HepG2 (cell line): Measurements from ENCODE around the gene CISD2. TPM values are rescaled to one million over a fixed set of nuclear protein-coding genes. Genes with fewer than 3 reads are reported as not detected.

Experiments
- ATAC-seq: fragments of 200-7000 bp; cut with Tn5 transposase; 3 replicates; pipeline ENCODE4 v1.9.1; 2020; ENCODE audit warnings: mild to moderate bottlenecking, moderate library complexity
- BruUV-seq: library from RNA; stranded (reverse); fragments of 400-500 nt; replicated peaks from 2 replicates; lab custom pipeline; 2021; lab: Mats Ljungman, UMichigan
- CTCF ChIA-PET: fragments of 300-600 bp; formaldehyde crosslinking; extraction: SDS; loops from one replicate; lab custom pipeline; 2021; ENCODE audit warnings: low total read pairs, inconsistent platforms, low intra/inter-chr PET ratio; lab: Yijun Ruan, JAX
- POLR2A ChIA-PET: fragments of 350-600 bp; sonication (Branson Sonifier 250); formaldehyde crosslinking; loops from one replicate; lab custom pipeline; 2020; ENCODE audit warnings: antibody characterized with exemption, inconsistent platforms; lab: Yijun Ruan, JAX
- DNase-seq: peaks from one replicate; pipeline ENCODE4 v3.0.0-alpha.2; 2015; ENCODE audit warnings: low spot score
- FAIRE-seq: peaks from 3 replicates; lab custom pipeline; 2011; peaks lifted over from hg19 to GRCh38; lab: Jason Lieb, UNC
- H2AFZ ChIP-seq: one replicate; pipeline ENCODE4 v1.6.1; 2011; ENCODE audit warnings: low read length, inconsistent platforms
- H3K27ac ChIP-seq: fragments of 300-600 bp; 3 replicates; pipeline ENCODE4 v1.8.0; 2011; ENCODE audit warnings: mixed run types, mild to moderate bottlenecking, mixed read lengths, low read length, inconsistent platforms; ENCODE audit not compliant: insufficient read depth; ENCODE audit errors: extremely low read length
- H3K27me3 ChIP-seq, 2 experiments: fragments of 200-600 bp in 1 of 2; 2 replicates in 1 of 2; 3 replicates in 1 of 2; pipeline versions ENCODE4 v1.6.0 to v1.8.0; 2011; ENCODE audit warnings: low read length in 2 of 2, mild to moderate bottlenecking in 2 of 2, moderate library complexity in 2 of 2, inconsistent platforms in 1 of 2; ENCODE audit not compliant: insufficient read depth in 2 of 2, control insufficient read depth in 1 of 2
- H3K36me3 ChIP-seq, 2 experiments: fragments of 200-600 bp in 1 of 2; replicated peaks in 1 of 2; 2 replicates in 1 of 2; 3 replicates in 1 of 2; pipeline versions ENCODE4 v1.5.1 to v1.8.0; 2011; ENCODE audit warnings: low read length in 2 of 2, inconsistent platforms in 1 of 2; ENCODE audit not compliant: insufficient read depth in 2 of 2, control insufficient read depth in 1 of 2
- H3K4me1 ChIP-seq: 2 replicates; pipeline ENCODE4 v1.5.1; 2012; ENCODE audit warnings: low read length, inconsistent platforms; ENCODE audit not compliant: insufficient read depth
- H3K4me2 ChIP-seq: 2 replicates; pipeline ENCODE4 v1.6.0; 2011; ENCODE audit warnings: low read depth, low read length, inconsistent platforms
- H3K4me3 ChIP-seq, 3 experiments: fragments of 200-600 bp in 1 of 3; sonication (generic), shearing (Covaris generic) in 1 of 3; replicated peaks in 1 of 3; 2 replicates each; pipeline ENCODE4 v1.5.1; 2011 to 2016; ENCODE audit warnings: low read length in 3 of 3, inconsistent platforms in 2 of 3, low read depth in 2 of 3, mild to moderate bottlenecking in 2 of 3, control low read depth in 1 of 3, mixed read lengths in 1 of 3; ENCODE audit not compliant: insufficient read depth in 1 of 3
- H3K79me2 ChIP-seq: one replicate; pipeline ENCODE4 v1.6.1; 2011; ENCODE audit warnings: low read length, inconsistent platforms; ENCODE audit not compliant: insufficient read depth
- H3K9ac ChIP-seq: 2 replicates; pipeline ENCODE4 v1.6.0; 2011; ENCODE audit warnings: mild to moderate bottlenecking, low read depth, low read length, inconsistent platforms; ENCODE audit not compliant: insufficient read depth
- H3K9me3 ChIP-seq: 2 replicates; pipeline ENCODE4 v1.5.1; 2012; ENCODE audit warnings: mild to moderate bottlenecking, low read length
- H4K20me1 ChIP-seq: 2 replicates; pipeline ENCODE4 v1.6.0; 2011; ENCODE audit warnings: inconsistent platforms, mild to moderate bottlenecking, low read length, moderate library complexity; ENCODE audit not compliant: insufficient read depth
- ARNT2 ChIP-seq: sonication (generic); formaldehyde crosslinking; IDR thresholded peaks from 2 replicates; pipeline ENCODE4 v1.8.0; 2022; ENCODE audit warnings: mild to moderate bottlenecking, low read depth, missing genetic modification reagents, moderate library complexity
- EP300 ChIP-seq, 3 experiments: sonication (generic) in 1 of 3; formaldehyde crosslinking in 1 of 3; IDR thresholded peaks; 2 replicates each; pipeline versions ENCODE4 v1.5.1 to v1.6.1; 2011 to 2020; ENCODE audit warnings: low read depth in 2 of 3, low read length in 2 of 3, borderline replicate concordance in 1 of 3, improper control_type of control experiment in 1 of 3, mild to moderate bottlenecking in 1 of 3, missing genetic modification reagents in 1 of 3, moderate library complexity in 1 of 3
- GTF2F1 ChIP-seq: fragments of 150-350 bp; IDR thresholded peaks from 2 replicates; pipeline ENCODE4 v1.6.1; 2014; ENCODE audit warnings: low read length
- KLF11 ChIP-seq: IDR thresholded peaks from 2 replicates; pipeline ENCODE4 v1.6.1; 2016; ENCODE audit warnings: missing compliant biosample characterization
- MEF2D ChIP-seq: sonication (generic); formaldehyde crosslinking; IDR thresholded peaks from 2 replicates; pipeline ENCODE4 v1.5.1; 2020; ENCODE audit warnings: mild to moderate bottlenecking, missing genetic modification reagents
- MXD1 ChIP-seq: sonication (generic); formaldehyde crosslinking; IDR thresholded peaks from 2 replicates; pipeline ENCODE4 v1.4.0; 2020; ENCODE audit warnings: mild to moderate bottlenecking, missing genetic modification reagents
- NFKB2 ChIP-seq: sonication (generic); formaldehyde crosslinking; IDR thresholded peaks from 2 replicates; pipeline ENCODE4 v1.4.0; 2020; ENCODE audit warnings: missing genetic modification reagents, borderline replicate concordance
- PHF21A ChIP-seq: sonication (generic); formaldehyde crosslinking; IDR thresholded peaks from 2 replicates; pipeline ENCODE4 v1.5.0; 2020; ENCODE audit warnings: mild to moderate bottlenecking, missing genetic modification reagents
- PRDM4 ChIP-seq: sonication (generic); formaldehyde crosslinking; IDR thresholded peaks from 2 replicates; pipeline ENCODE4 v1.9.0; 2021; ENCODE audit warnings: missing genetic modification reagents, borderline replicate concordance
- SALL2 ChIP-seq: sonication (generic); formaldehyde crosslinking; IDR thresholded peaks from 2 replicates; pipeline ENCODE4 v1.8.1; 2023; ENCODE audit warnings: mild to moderate bottlenecking, missing genetic modification reagents, inconsistent platforms
- TP53 ChIP-seq: sonication (generic); formaldehyde crosslinking; conservative IDR thresholded peaks from 2 replicates; pipeline ENCODE4 v1.4.0; 2020; ENCODE audit warnings: missing genetic modification reagents
- YEATS4 ChIP-seq: sonication (generic); formaldehyde crosslinking; IDR thresholded peaks from 2 replicates; pipeline ENCODE4 v1.4.0; 2020; ENCODE audit warnings: missing genetic modification reagents, borderline replicate concordance
- ZNF558 ChIP-seq: sonication (generic); formaldehyde crosslinking; IDR thresholded peaks from 2 replicates; pipeline ENCODE4 v1.9.0; 2022; ENCODE audit warnings: mild to moderate bottlenecking, missing genetic modification reagents, borderline replicate concordance
- ZNF580 ChIP-seq: IDR thresholded peaks from 2 replicates; pipeline ENCODE4 v1.6.1; 2016; ENCODE audit warnings: low read depth, borderline replicate concordance
- ZNF614 ChIP-seq: IDR thresholded peaks from 2 replicates; pipeline ENCODE4 v1.6.1; 2018; ENCODE audit warnings: missing biosample characterization, missing genetic modification reagents, inconsistent platforms, borderline replicate concordance
- ZSCAN29 ChIP-seq: sonication (generic); formaldehyde crosslinking; conservative IDR thresholded peaks from 2 replicates; pipeline ENCODE4 v1.4.0; 2020; ENCODE audit warnings: mild to moderate bottlenecking, missing genetic modification reagents
- ZSCAN5A ChIP-seq: sonication (generic); formaldehyde crosslinking; IDR thresholded peaks from 2 replicates; pipeline ENCODE4 v1.8.0; 2022; ENCODE audit warnings: mild to moderate bottlenecking, missing genetic modification reagents, borderline replicate concordance
- WGBS: methylation state at CpG from one replicate; pipeline ENCODE4 v1.1.6; 2017; ENCODE audit warnings: low lambda C conversion rate; 5-methylcytosine and 5-hydroxymethylcytosine counted together
- in situ Hi-C: cut with HindIII; loops from 2 replicates; pipeline ENCODE4 v1.10.0; 2017; ENCODE audit warnings: low pct_unique_long_range_greater_than_20kb; ENCODE audit not compliant: extremely low pct_ligation_motif_present
- intact Hi-C: fragments of 100-400 bp; cut with micrococcal nuclease; formaldehyde crosslinking; loops from one replicate; pipeline ENCODE4 v1.10.0; 2022; ENCODE audit not compliant: unreplicated experiment
- polyA plus RNA-seq, 8 experiments: library from polyadenylated mRNA; depleted of rRNA in 3 of 8; stranded (reverse) in 7 of 8; unstranded in 1 of 8; fragments of >200 nt; fragmentation: Illumina TruSeq in 4 of 8; extraction: Trizol in 4 of 8; gene quantifications; 2 replicates each; pipeline versions ENCODE4 v1.2.1 to v1.2.3, GENCODE V29; 2011 to 2016; ENCODE audit warnings: low read depth in 4 of 8, missing spikeins in 1 of 8, mixed read lengths in 1 of 8; ENCODE audit not compliant: insufficient read depth in 1 of 8
- total RNA-seq, 5 experiments: library from RNA; depleted of rRNA; stranded (reverse); fragments of >200 nt; fragmentation: Illumina TruSeq; extraction: Trizol; gene quantifications; 2 replicates each; pipeline ENCODE4 v1.2.3, GENCODE V29; 2016; ENCODE audit warnings: low read depth in 1 of 5

The CISD2 gene
- total and polyA plus RNA-seq, 2 of the 13 experiments (the other 11 are each of a cell fraction or from before 2014, with no cell fraction given) = 24.5 to 37.7 TPM

- BruUV-seq = no TSS peak
- peak; percentile 100 for DNase-seq
- POLR2A ChIA-PET = interaction anchor here (0.6 to 3.4 kb wide), 40 partner anchors 9 to 386 kb away, joined by 3 to 121 read pairs (median 5); partner anchors contain the start of genes BDH2, CISD2, MANBA and NFKB1
- peak overlapping the region; percentile 98 for H3K9ac ChIP-seq
- peak overlapping the region; percentile 97 for H3K27ac ChIP-seq
- H3K36me3 ChIP-seq = 0 out of 5 replicates have a peak, but pooled peaks cover 0 to 9% of the 10 kb centered on the region in 2 experiments
- peaks cover 37% of the 10 kb centered on the region for H4K20me1 ChIP-seq
- H3K27me3 ChIP-seq = peaks cover 0 to 2% of the 10 kb centered on the region in 2 experiments; a peak in 1 of 5 replicates
- peak overlapping the region; percentile 92 to 97 (median 95); a peak in 5 of 6 replicates for H3K4me3 ChIP-seq
- H2AFZ ChIP-seq = peak overlapping the region; percentile 22
- in situ Hi-C loops = loop anchor here (5.0 kb wide), 1 partner anchor 39 kb away; the partner anchor contains the start of gene CISD2
- H3K79me2 ChIP-seq = peaks cover 53% of the 10 kb centered on the region
- WGBS = 0% methylated on average over 25 of the region's 50 CpGs
- peak overlapping the region; percentile 88 for H3K4me2 ChIP-seq
- peak; percentile 86 for ATAC-seq
- peaks cover 42% of the 10 kb centered on the region for H3K4me1 ChIP-seq
- FAIRE-seq = peak; percentile 96
- intact Hi-C loops = loop anchor here (1.0 to 5.0 kb wide), 6 partner anchors 41 to 326 kb away; partner anchors contain the start of genes MANBA, NFKB1 and SLC9B1
- H3K9me3 ChIP-seq = no peaks in the 10 kb centered on the region
- CTCF ChIA-PET = no interaction called here
- peak; percentile 20; the same call in 1 of the 2 replicates for TF ChIP-seq YEATS4 (CRISPR knock-in tag)
- no peak for TF ChIP-seq ZSCAN29 (CRISPR knock-in tag)
- TF ChIP-seq ZNF558 (CRISPR knock-in tag) = peak; percentile 67; the same call in 1 of the 2 replicates
- no peak for TF ChIP-seq KLF11 (CRISPR knock-in tag)
- peak; percentile 18; the same call in 1 of the 2 replicates for TF ChIP-seq MEF2D (CRISPR knock-in tag)
- TF ChIP-seq NFKB2 = peak; percentile 50; the same call in 1 of the 2 replicates
- peak; percentile 35; the same call in 1 of the 2 replicates for TF ChIP-seq ZSCAN5A (CRISPR knock-in tag)
- TF ChIP-seq ZNF614 (CRISPR knock-in tag) = peak; percentile 72; the same call in 1 of the 2 replicates
- peak; percentile 95 for TF ChIP-seq PHF21A (CRISPR knock-in tag)
- 0 out of 4 replicates have a peak, but pooled peaks of 1 of the 2 experiments have one; percentile 16 for TF ChIP-seq EP300 (IDR thresholded peaks at IDR 0.05; ENCODE audit: low read depth in 2 of 2, low read length in 2 of 2)
- TF ChIP-seq EP300 (CRISPR knock-in tag; IDR thresholded peaks at IDR 0.05; ENCODE audit: borderline replicate concordance) = no peak
- TF ChIP-seq PRDM4 (CRISPR knock-in tag) = no peak
- TF ChIP-seq TP53 (CRISPR knock-in tag) = peak; percentile 4; the same call in 1 of the 2 replicates
- peak; percentile 94 for TF ChIP-seq ARNT2 (CRISPR knock-in tag)
- no peak for TF ChIP-seq ZNF580 (CRISPR knock-in tag)
- peak; percentile 57 for TF ChIP-seq SALL2
- no peak for TF ChIP-seq GTF2F1
- TF ChIP-seq MXD1 = peak; percentile 66; the same call in 1 of the 2 replicates
Observed at GRCh38 chr4:102827674-102828496, 40.9 kb upstream of the CISD2 start.
